ENCODE data around the gene DKKL1.

Gene DKKL1

GRCh38 chr19:49422407-49423070 lies 58.9 kb downstream of the DKKL1 start:
- Histone ChIP-seq H3K9me3 (ENCODE audit: low read length) (no peaks in the 10 kb centered on the region), H3K27me3 (ENCODE audit: insufficient read depth, low read length) (peaks cover 16% of the 10 kb centered on the region), H2AFZ (ENCODE audit: low read length) (no peak overlapping the region), H3K36me3 (ENCODE audit: insufficient read depth, low read length) (no peaks in the 10 kb centered on the region), H3K9ac (ENCODE audit: low read length) (no peak overlapping the region), H3K4me3 (ENCODE audit: low read depth, low read length, poor library complexity, severe bottlenecking) (peak overlapping the region; percentile 18), H4K20me1 (ENCODE audit: insufficient read depth, low read length) (no peaks in the 10 kb centered on the region), H3K9me2 (ENCODE audit: low read depth, low read length) (no peaks in the 10 kb centered on the region), H3K79me2 (ENCODE audit: insufficient read depth, low read length) (no peaks in the 10 kb centered on the region), H3K4me2 (ENCODE audit: low read length) (peak overlapping the region; percentile 39; the same call in 1 of the 2 replicates), H3K4me1 (ENCODE audit: insufficient read depth, low read length, severe bottlenecking) (peaks cover 5% of the 10 kb centered on the region), H3K27ac (ENCODE audit: low read depth, low read length, poor library complexity, severe bottlenecking) (no peak overlapping the region), H3F3A (ENCODE audit: insufficient read depth, low read length) (no peaks in the 10 kb centered on the region)
- TF ChIP-seq CTCF (IDR thresholded peaks at IDR 0.05; ENCODE audit: low read length) (peak; percentile 38; the same call in 1 of the 2 replicates), EZH2 (IDR thresholded peaks at IDR 0.05; ENCODE audit: borderline replicate concordance, low read length) (no peak)

- no peak within 1 kb of the TSS for H2AFZ ChIP-seq (ENCODE audit: low read length)
- peaks cover 13% of the 10 kb centered on the region for H3K4me1 ChIP-seq (ENCODE audit: insufficient read depth, low read length, severe bottlenecking)
- no peak within 1 kb of the TSS for H3K27ac ChIP-seq (ENCODE audit: low read depth, low read length, poor library complexity, severe bottlenecking)
- no peaks in the 10 kb centered on the region for H3K9me3 ChIP-seq (ENCODE audit: low read length)
- peak within 1 kb of the TSS; percentile 39; the same call in 1 of the 2 replicates for H3K4me2 ChIP-seq (ENCODE audit: low read length)
- H3K9me2 ChIP-seq (ENCODE audit: low read depth, low read length) = no peaks in the 10 kb centered on the region
- H3F3A ChIP-seq (ENCODE audit: insufficient read depth, low read length) = no peaks in the 10 kb centered on the region
- no peaks in the 10 kb centered on the region for H3K36me3 ChIP-seq (ENCODE audit: insufficient read depth, low read length)
- no peak for TF ChIP-seq CTCF (IDR thresholded peaks at IDR 0.05; ENCODE audit: low read length)
- no peak for TF ChIP-seq EZH2 (IDR thresholded peaks at IDR 0.05; ENCODE audit: borderline replicate concordance, low read length)
- peaks cover 20% of the 10 kb centered on the region for H3K27me3 ChIP-seq (ENCODE audit: insufficient read depth, low read length)
- no peaks in the 10 kb centered on the region for H3K79me2 ChIP-seq (ENCODE audit: insufficient read depth, low read length)
- peak within 1 kb of the TSS; percentile 18 for H3K4me3 ChIP-seq (ENCODE audit: low read depth, low read length, poor library complexity, severe bottlenecking)
- no peak within 1 kb of the TSS for H3K9ac ChIP-seq (ENCODE audit: low read length)
- H4K20me1 ChIP-seq (ENCODE audit: insufficient read depth, low read length) = no peaks in the 10 kb centered on the region
Measured at GRCh38 chr19:49423071-49423984, 59.7 kb downstream of the DKKL1 start, which contains the start of gene PTH2. PTH2 (minus strand) TSS chr19:49423441; CDS start chr19:49423339, 102 bp downstream.

- H3K36me3 ChIP-seq (ENCODE audit: insufficient read depth, low read length) = no peaks in the 10 kb centered on the region
- H3K9me3 ChIP-seq (ENCODE audit: low read length) = no peaks in the 10 kb centered on the region
- H3K27me3 ChIP-seq (ENCODE audit: insufficient read depth, low read length) = peaks cover 22% of the 10 kb centered on the region
- H3K27ac ChIP-seq (ENCODE audit: low read depth, low read length, poor library complexity, severe bottlenecking) = no peak overlapping the region
- no peak overlapping the region for H3K4me2 ChIP-seq (ENCODE audit: low read length)
- H3K9ac ChIP-seq (ENCODE audit: low read length) = no peak overlapping the region
- no peak for TF ChIP-seq CTCF (IDR thresholded peaks at IDR 0.05; ENCODE audit: low read length)
- TF ChIP-seq EZH2 (IDR thresholded peaks at IDR 0.05; ENCODE audit: borderline replicate concordance, low read length) = no peak
- no peaks in the 10 kb centered on the region for H3K9me2 ChIP-seq (ENCODE audit: low read depth, low read length)
- H3F3A ChIP-seq (ENCODE audit: insufficient read depth, low read length) = no peaks in the 10 kb centered on the region
- H3K4me3 ChIP-seq (ENCODE audit: low read depth, low read length, poor library complexity, severe bottlenecking) = no peak overlapping the region
- H2AFZ ChIP-seq (ENCODE audit: low read length) = no peak overlapping the region
- peaks cover 13% of the 10 kb centered on the region for H3K4me1 ChIP-seq (ENCODE audit: insufficient read depth, low read length, severe bottlenecking)
- no peaks in the 10 kb centered on the region for H4K20me1 ChIP-seq (ENCODE audit: insufficient read depth, low read length)
- no peaks in the 10 kb centered on the region for H3K79me2 ChIP-seq (ENCODE audit: insufficient read depth, low read length)
Measured at GRCh38 chr19:49423985-49424303, 60.3 kb downstream of the DKKL1 start.
